CD4-positive, alpha-beta T cell treated with Interleukin-6 at 100 ng/mL for 8 hours (primary cell): ENCODE data around the gene CLDN7.

Experiments used
- DNase-seq: peaks from one replicate; pipeline ENCODE4 v3.0.0-alpha.2; 2020; ENCODE audit warnings: mixed read lengths, low spot score

Gene CLDN7

GRCh38 chr17:7285679-7286078 lies 23.4 kb upstream of the CLDN7 start:
- DNase-seq = no peak

GRCh38 chr17:7284911-7285310 lies 22.6 kb upstream of the CLDN7 start:
- no peak for DNase-seq

DNA sequence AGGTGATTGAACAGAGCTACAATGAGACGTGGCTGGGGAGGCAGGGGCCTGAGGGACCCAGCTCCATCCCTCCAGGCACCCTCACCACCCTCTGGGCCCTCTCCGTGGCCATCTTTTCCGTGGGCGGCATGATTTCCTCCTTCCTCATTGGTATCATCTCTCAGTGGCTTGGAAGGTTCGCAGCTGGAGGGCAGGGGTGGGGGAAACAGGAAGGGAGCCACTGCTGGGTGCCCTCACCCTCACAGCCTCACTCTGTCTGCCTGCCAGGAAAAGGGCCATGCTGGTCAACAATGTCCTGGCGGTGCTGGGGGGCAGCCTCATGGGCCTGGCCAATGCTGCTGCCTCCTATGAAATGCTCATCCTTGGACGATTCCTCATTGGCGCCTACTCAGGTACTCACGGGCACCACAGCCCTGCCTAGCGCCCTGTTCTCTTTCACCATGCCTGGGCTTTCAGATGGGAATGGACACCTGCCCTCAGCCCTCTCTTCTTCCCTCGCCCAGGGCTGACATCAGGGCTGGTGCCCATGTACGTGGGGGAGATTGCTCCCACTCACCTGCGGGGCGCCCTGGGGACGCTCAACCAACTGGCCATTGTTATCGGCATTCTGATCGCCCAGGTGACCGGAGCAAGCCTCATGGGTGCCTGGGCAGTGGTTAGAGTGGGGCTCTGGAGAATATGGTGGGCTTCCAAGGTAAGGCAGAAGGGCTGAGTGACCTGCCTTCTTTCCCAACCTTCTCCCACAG lies 21.4 kb upstream of the CLDN7 start:
- DNase-seq = no peak

DNA sequence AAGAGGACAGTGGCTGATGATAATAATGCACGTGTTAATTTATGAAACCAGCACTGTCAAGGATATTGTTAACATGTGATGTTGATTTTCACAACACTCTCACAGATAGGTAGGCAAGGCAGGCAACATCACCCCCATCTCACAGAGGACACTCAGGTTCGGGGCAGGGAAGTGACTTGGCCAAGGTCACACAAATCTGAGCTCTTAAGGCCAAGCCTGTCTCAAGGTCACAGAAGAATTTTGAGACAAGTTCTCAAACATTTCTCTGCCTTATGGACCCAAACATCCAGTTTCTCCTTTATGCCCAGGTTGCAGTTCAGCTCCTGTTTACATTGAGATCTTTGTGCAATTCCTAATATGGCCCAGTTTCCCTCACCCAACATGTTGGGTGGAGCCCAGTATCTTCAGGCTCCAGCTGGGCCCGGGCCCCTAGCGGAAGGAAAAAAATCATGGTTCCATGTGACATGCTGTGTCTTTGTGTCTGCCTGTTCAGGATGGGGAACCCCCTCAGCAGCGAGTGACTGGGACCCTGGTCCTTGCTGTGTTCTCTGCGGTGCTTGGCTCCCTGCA lies 20.6 kb upstream of the CLDN7 start:
- no peak for DNase-seq

DNA sequence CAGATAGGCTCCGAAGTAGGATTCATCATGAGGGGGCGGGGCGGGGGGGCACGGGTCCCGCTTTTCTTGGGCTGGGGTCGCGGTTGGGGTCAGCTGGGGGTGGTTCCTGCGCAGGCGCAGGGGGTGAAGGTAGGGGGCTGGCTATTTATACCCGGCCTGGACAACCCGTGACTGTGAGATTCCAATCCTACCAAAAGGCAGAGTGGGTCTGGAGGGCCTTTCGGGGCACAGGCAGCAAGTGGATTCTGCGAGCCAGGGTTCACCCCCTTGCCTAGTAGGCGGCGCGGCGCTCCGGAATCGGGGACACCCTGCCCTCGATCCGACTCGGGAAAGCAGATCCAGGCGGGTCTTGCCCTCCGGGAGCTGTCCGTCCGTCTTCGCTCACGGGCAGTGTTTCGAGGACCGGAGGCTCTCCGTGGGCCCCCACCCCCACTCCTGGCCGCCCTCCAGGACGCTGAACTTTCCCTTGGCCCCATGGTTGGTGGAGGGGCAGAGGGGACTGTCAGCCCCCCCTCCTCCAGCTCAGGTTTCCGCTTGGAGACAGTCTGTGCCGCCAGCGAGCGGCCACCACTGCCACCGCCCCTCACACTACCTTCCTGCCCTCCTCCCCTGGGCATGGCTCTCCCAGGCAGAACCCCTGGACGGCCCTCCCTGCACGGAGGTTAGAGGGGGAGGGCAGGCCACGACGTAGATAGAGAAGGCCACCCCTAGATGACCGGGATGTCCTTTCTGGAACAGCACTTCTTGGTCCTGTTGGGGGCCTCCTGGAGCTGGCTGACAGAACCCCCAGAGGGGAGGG lies 19.9 kb upstream of the CLDN7 start:
- no peak for DNase-seq

- peak; percentile 80 for DNase-seq
Observed at GRCh38 chr17:7281074-7281952, 19.0 kb upstream of the CLDN7 start, which contains the start of gene SLC2A4. TSS of gene SLC2A4 (plus strand) at chr17:7281718. CDS start at chr17:7281935, 217 bp downstream.

GRCh38 chr17:7280519-7281073 lies 18.3 kb upstream of the CLDN7 start:
- DNase-seq = peak; percentile 81

- no peak for DNase-seq
Observed at GRCh38 chr17:7279448-7279847, 17.2 kb upstream of the CLDN7 start.

- DNase-seq = no peak
Observed at GRCh38 chr17:7266784-7267183, 4.5 kb upstream of the CLDN7 start.

GRCh38 chr17:7263801-7264078 lies 1.5 kb upstream of the CLDN7 start:
- DNase-seq = no peak

- DNase-seq = no peak
Observed at GRCh38 chr17:7262935-7263800, 890 bp upstream of the CLDN7 start.

DNA sequence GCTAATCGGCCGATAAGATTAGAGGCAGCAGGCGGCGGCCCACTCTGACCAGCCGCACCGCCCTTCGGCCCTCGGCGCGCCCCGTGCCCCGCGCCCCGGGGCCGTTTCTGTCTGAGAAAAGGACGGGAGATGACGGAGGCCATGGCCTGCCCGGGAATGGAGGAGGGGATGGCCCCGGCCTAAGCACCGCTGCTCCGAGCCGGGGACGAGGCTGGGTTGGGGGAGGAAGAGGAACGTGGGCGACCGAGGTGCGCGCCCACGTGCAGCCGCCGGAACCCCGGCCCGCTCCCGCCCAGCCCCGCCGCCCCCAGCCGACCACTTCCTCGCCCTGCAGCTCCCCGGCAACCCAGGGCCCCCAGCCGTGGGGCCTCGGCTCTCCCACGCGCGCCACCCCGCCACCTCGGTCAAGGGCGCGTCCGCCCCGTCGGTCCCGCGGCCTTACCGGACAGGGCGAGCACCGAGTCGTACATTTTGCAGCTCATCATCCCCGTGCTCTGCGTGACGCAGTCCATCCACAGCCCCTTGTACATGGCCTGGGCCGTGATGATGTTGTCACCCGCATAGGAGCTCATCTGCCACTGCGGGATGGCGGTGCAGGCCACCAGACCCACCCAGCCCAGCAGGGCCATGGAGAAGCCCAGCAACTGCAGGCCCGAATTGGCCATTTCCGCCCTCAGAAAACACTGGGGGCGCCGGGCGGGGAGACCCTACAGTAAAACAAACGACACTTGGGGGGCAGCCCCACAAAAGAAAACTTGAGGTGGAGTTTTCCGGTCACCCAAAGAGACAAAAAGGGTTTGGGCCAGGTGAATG lies 693 bp downstream of the CLDN7 start:
- peak; percentile 30 for DNase-seq

GRCh38 chr17:7260651-7261378 lies 1.5 kb downstream of the CLDN7 start:
- no peak for DNase-seq

- DNase-seq = no peak
Observed at GRCh38 chr17:7260151-7260550, 2.1 kb downstream of the CLDN7 start.

DNA sequence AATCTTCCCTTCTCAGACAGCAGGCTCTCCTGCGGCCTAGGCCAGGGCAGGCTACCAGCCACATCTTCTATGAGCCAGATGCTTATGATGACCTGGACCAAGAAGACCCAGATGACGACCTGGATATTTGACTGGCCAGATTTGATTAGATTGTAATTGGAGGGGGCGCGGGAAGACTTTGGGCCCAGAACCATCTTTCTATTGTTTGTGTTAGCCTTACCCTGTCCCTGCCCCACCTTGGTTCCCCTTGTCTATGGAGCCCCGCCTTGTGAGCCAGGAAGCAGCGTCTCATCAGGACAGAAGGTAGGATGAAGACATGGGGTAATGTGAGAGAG lies 2.8 kb downstream of the CLDN7 start:
- no peak for DNase-seq

GRCh38 chr17:7258731-7259554 lies 3.3 kb downstream of the CLDN7 start:
- no peak for DNase-seq

GRCh38 chr17:7256766-7257456 lies 5.4 kb downstream of the CLDN7 start:
- no peak for DNase-seq

DNA sequence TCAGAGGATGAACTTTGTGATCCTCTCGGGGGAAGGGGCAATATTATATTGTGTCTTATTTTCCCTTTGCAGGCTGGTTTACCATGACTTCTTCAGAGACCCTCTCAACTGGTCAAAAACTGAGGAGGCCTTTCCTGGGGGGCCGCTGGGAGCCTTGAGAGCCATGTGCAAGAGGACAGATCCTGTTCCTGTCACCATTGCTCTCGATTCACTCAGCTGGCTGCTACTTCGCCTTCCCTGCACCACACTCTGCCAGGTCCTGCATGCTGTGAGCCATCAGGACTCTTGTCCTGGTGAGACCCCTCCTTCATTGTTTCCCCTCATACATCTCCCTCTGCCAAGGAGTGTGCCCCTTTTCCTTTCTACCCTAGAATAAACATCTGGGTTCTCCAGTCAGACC lies 7.8 kb downstream of the CLDN7 start:
- DNase-seq = no peak
